Measurements from ENCODE around the gene HPGDS.

DNA sequence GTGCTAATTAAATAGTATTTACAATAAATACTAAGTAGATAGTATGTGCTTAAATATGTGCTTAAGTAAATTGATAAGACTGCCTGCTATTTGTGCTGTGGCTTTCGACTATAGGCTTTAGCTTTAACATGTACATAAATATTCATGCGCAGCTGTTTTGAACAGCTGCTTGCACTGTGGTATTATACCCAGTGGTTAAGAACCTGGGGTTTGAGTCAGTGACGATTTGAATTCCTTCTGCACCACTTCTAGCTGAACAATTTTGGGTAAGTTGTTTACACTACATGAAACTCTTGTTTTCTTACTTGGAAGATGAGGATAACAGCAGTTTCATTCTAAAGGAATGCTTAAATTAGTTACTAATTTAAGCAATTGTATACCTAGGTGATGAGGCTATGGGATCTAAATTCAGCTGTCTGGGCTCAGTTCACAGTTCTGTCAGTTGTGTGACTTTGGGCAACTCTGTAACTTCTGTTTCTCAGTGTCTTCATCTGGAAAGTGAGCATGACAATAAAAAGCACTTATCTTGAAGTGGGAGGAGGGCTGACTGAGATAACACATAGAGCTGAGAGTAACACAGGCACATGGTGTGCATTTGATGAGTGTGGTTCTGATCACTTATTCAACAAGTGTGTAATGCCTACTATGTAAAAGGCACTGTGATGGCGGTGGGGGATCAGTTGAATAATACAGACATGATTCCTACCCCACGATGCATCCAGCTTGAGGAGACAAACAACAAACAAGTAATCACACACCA is 37.0 kb downstream of the HPGDS start:
- no peak for TF ChIP-seq RBFOX2 (IDR thresholded peaks at IDR 0.05; ENCODE audit: low read depth, low read length)
- TF ChIP-seq NKX3-1 (CRISPR knock-in tag; IDR thresholded peaks at IDR 0.05): no peak
- TF ChIP-seq, protein P1, sequence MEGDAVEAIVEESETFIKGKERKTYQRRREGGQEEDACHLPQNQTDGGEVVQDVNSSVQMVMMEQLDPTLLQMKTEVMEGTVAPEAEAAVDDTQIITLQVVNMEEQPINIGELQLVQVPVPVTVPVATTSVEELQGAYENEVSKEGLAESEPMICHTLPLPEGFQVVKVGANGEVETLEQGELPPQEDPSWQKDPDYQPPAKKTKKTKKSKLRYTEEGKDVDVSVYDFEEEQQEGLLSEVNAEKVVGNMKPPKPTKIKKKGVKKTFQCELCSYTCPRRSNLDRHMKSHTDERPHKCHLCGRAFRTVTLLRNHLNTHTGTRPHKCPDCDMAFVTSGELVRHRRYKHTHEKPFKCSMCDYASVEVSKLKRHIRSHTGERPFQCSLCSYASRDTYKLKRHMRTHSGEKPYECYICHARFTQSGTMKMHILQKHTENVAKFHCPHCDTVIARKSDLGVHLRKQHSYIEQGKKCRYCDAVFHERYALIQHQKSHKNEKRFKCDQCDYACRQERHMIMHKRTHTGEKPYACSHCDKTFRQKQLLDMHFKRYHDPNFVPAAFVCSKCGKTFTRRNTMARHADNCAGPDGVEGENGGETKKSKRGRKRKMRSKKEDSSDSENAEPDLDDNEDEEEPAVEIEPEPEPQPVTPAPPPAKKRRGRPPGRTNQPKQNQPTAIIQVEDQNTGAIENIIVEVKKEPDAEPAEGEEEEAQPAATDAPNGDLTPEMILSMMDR (CRISPR knock-in tag; IDR thresholded peaks at IDR 0.05): no peak
- no peak for TF ChIP-seq RXRA (CRISPR knock-in tag; IDR thresholded peaks at IDR 0.05)
- TF ChIP-seq SP1 (IDR thresholded peaks at IDR 0.05): no peak
- no peak for TF ChIP-seq SP1 (CRISPR knock-in tag; IDR thresholded peaks at IDR 0.05)
- TF ChIP-seq IRF2 (CRISPR knock-in tag; IDR thresholded peaks at IDR 0.05): no peak
- TF ChIP-seq ZNF350 (CRISPR knock-in tag; IDR thresholded peaks at IDR 0.05; ENCODE audit: borderline replicate concordance, low read depth): no peak
- TF ChIP-seq, protein P2, sequence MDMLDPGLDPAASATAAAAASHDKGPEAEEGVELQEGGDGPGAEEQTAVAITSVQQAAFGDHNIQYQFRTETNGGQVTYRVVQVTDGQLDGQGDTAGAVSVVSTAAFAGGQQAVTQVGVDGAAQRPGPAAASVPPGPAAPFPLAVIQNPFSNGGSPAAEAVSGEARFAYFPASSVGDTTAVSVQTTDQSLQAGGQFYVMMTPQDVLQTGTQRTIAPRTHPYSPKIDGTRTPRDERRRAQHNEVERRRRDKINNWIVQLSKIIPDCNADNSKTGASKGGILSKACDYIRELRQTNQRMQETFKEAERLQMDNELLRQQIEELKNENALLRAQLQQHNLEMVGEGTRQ (IDR thresholded peaks at IDR 0.05; ENCODE audit: low read depth, low read length): no peak
- TF ChIP-seq, protein P2 (CRISPR knock-in tag; IDR thresholded peaks at IDR 0.05; ENCODE audit: borderline replicate concordance): no peak
- TF ChIP-seq ZNF260 (CRISPR knock-in tag; IDR thresholded peaks at IDR 0.05; ENCODE audit: borderline replicate concordance, low read depth): no peak
- TF ChIP-seq CENPT (CRISPR knock-in tag; IDR thresholded peaks at IDR 0.05; ENCODE audit: low read depth): no peak

Data from HepG2 (cell line).